ENCODE measurements around the gene MRPL17.
A peak's percentile ranks its signal among the peaks of the same experiment; 100 is the strongest.

MRPL17 gene

GRCh38 chr11:6655020-6655789 is 27.9 kb downstream of the MRPL17 start:
- peaks cover 0 to 13% (median 8%) of the 10 kb centered on the region in 4 experiments for H3K4me1 ChIP-seq (ENCODE audit: control extremely low read depth in 1 of 4, control insufficient read depth in 4 of 4, insufficient read depth in 4 of 4, low read length in 3 of 4)
- H3K27ac ChIP-seq (ENCODE audit: insufficient read depth in 1 of 2, low read depth in 1 of 2, low read length in 2 of 2, poor library complexity in 1 of 2, severe bottlenecking in 2 of 2), result no peak overlapping the region
- no peaks in the 10 kb centered on the region for H3K9me3 ChIP-seq (ENCODE audit: control extremely low read depth in 1 of 5, control insufficient read depth in 4 of 5, insufficient read depth in 2 of 5, low read depth in 1 of 5, low read length in 4 of 5)
- peak in 2 of 3 donors; percentile 42 to 59 for DNase-seq
- POLR2A ChIA-PET, result no interaction called here
- H3K27me3 ChIP-seq (replicated peaks in 2 of 5; ENCODE audit: control insufficient read depth in 4 of 5, insufficient read depth in 5 of 5, low read length in 4 of 5), result peaks cover 0 to 19% (median 8%) of the 10 kb centered on the region in 5 experiments
- CTCF ChIA-PET, result interaction anchor here (1.9 kb wide), 1 partner anchor 37 kb away, joined by 9 read pairs; the partner anchor contains the start of gene TPP1
- peak overlapping the region; percentile 19 to 83 (median 55) for H3K4me3 ChIP-seq (ENCODE audit: control insufficient read depth in 1 of 7, extremely low read depth in 1 of 7, insufficient read depth in 4 of 7, low read depth in 2 of 7, low read length in 6 of 7)
- H3K36me3 ChIP-seq (ENCODE audit: control insufficient read depth in 4 of 4, insufficient read depth in 4 of 4, low read length in 3 of 4), result no peaks in the 10 kb centered on the region
- 4% methylated on average over 42 of the region's 84 CpGs for WGBS (ENCODE audit: insufficient coverage)

GRCh38 chr11:6654281-6655019 is 28.7 kb downstream of the MRPL17 start:
- CTCF ChIA-PET, result interaction anchor here (1.3 to 2.1 kb wide), 3 partner anchors 13 to 36 kb away, joined by 4 to 9 read pairs (median 6); partner anchors contain the start of genes MRPL17 and TPP1
- Histone ChIP-seq H3K36me3 (ENCODE audit: control insufficient read depth in 4 of 4, insufficient read depth in 4 of 4, low read length in 3 of 4) (no peaks in the 10 kb centered on the region), H3K9me3 (ENCODE audit: control extremely low read depth in 1 of 5, control insufficient read depth in 4 of 5, insufficient read depth in 2 of 5, low read depth in 1 of 5, low read length in 4 of 5) (no peaks in the 10 kb centered on the region), H3K4me1 (ENCODE audit: control extremely low read depth in 1 of 4, control insufficient read depth in 4 of 4, insufficient read depth in 4 of 4, low read length in 3 of 4) (peaks cover 0 to 13% (median 8%) of the 10 kb centered on the region in 4 experiments), H3K27me3 (replicated peaks in 2 of 5; ENCODE audit: control insufficient read depth in 4 of 5, insufficient read depth in 5 of 5, low read length in 4 of 5) (peaks cover 0 to 19% (median 8%) of the 10 kb centered on the region in 5 experiments), H3K27ac (ENCODE audit: insufficient read depth in 1 of 2, low read depth in 1 of 2, low read length in 2 of 2, poor library complexity in 1 of 2, severe bottlenecking in 2 of 2) (no peak overlapping the region), H3K4me3 (ENCODE audit: control insufficient read depth in 1 of 7, extremely low read depth in 1 of 7, insufficient read depth in 4 of 7, low read depth in 2 of 7, low read length in 6 of 7) (peak overlapping the region in 5 of 7 experiments; percentile 39 to 83 (median 61))
- POLR2A ChIA-PET, result no interaction called here
- 89% methylated on average over 8 of the region's 9 CpGs for WGBS (ENCODE audit: insufficient coverage)
- no peak for DNase-seq

GRCh38 chr11:6653656-6654055 is 29.5 kb downstream of the MRPL17 start:
- no peaks in the 10 kb centered on the region for H3K36me3 ChIP-seq (ENCODE audit: control insufficient read depth in 4 of 4, insufficient read depth in 4 of 4, low read length in 3 of 4)
- ChIA-PET CTCF (interaction anchor here (1.3 to 2.1 kb wide), 3 partner anchors 14 to 35 kb away, joined by 4 to 9 read pairs (median 6); partner anchors contain the start of genes MRPL17 and TPP1), POLR2A (no interaction called here)
- no peak overlapping the region for H3K27ac ChIP-seq (ENCODE audit: insufficient read depth in 1 of 2, low read depth in 1 of 2, low read length in 2 of 2, poor library complexity in 1 of 2, severe bottlenecking in 2 of 2)
- 100% methylated on average over 2 of the region's 2 CpGs for WGBS (ENCODE audit: insufficient coverage)
- DNase-seq, result no peak
- H3K9me3 ChIP-seq (ENCODE audit: control extremely low read depth in 1 of 5, control insufficient read depth in 4 of 5, insufficient read depth in 2 of 5, low read depth in 1 of 5, low read length in 4 of 5), result no peaks in the 10 kb centered on the region
- peaks cover 0 to 19% (median 8%) of the 10 kb centered on the region in 5 experiments for H3K27me3 ChIP-seq (replicated peaks in 2 of 5; ENCODE audit: control insufficient read depth in 4 of 5, insufficient read depth in 5 of 5, low read length in 4 of 5)
- H3K4me3 ChIP-seq (ENCODE audit: control insufficient read depth in 1 of 7, extremely low read depth in 1 of 7, insufficient read depth in 4 of 7, low read depth in 2 of 7, low read length in 6 of 7), result no peak overlapping the region
- peaks cover 0 to 13% (median 8%) of the 10 kb centered on the region in 4 experiments for H3K4me1 ChIP-seq (ENCODE audit: control extremely low read depth in 1 of 4, control insufficient read depth in 4 of 4, insufficient read depth in 4 of 4, low read length in 3 of 4)

- DNase-seq, result no peak
- Histone ChIP-seq H3K27me3 (replicated peaks in 2 of 5; ENCODE audit: control insufficient read depth in 4 of 5, insufficient read depth in 5 of 5, low read length in 4 of 5) (peaks cover 0 to 19% (median 8%) of the 10 kb centered on the region in 5 experiments), H3K36me3 (ENCODE audit: control insufficient read depth in 4 of 4, insufficient read depth in 4 of 4, low read length in 3 of 4) (no peaks in the 10 kb centered on the region), H3K27ac (ENCODE audit: insufficient read depth in 1 of 2, low read depth in 1 of 2, low read length in 2 of 2, poor library complexity in 1 of 2, severe bottlenecking in 2 of 2) (no peak overlapping the region), H3K4me1 (ENCODE audit: control extremely low read depth in 1 of 4, control insufficient read depth in 4 of 4, insufficient read depth in 4 of 4, low read length in 3 of 4) (peaks cover 0 to 13% (median 10%) of the 10 kb centered on the region in 4 experiments), H3K4me3 (ENCODE audit: control insufficient read depth in 1 of 7, extremely low read depth in 1 of 7, insufficient read depth in 4 of 7, low read depth in 2 of 7, low read length in 6 of 7) (no peak overlapping the region), H3K9me3 (ENCODE audit: control extremely low read depth in 1 of 5, control insufficient read depth in 4 of 5, insufficient read depth in 2 of 5, low read depth in 1 of 5, low read length in 4 of 5) (no peaks in the 10 kb centered on the region)
- CTCF ChIA-PET, result interaction anchor here (1.5 to 2.1 kb wide), 2 partner anchors 15 to 29 kb away, joined by 3 to 6 read pairs; no protein-coding TSS in a partner anchor
- POLR2A ChIA-PET, result no interaction called here
- 100% methylated on average over 1 of the region's 1 CpG for WGBS (ENCODE audit: insufficient coverage)
Measured at GRCh38 chr11:6653097-6653496, 30.0 kb downstream of the MRPL17 start.

GRCh38 chr11:6652182-6652581 is 31.0 kb downstream of the MRPL17 start:
- Histone ChIP-seq H3K4me3 (ENCODE audit: control insufficient read depth in 1 of 7, extremely low read depth in 1 of 7, insufficient read depth in 4 of 7, low read depth in 2 of 7, low read length in 6 of 7) (no peak overlapping the region), H3K27ac (ENCODE audit: insufficient read depth in 1 of 2, low read depth in 1 of 2, low read length in 2 of 2, poor library complexity in 1 of 2, severe bottlenecking in 2 of 2) (no peak overlapping the region), H3K27me3 (replicated peaks in 2 of 5; ENCODE audit: control insufficient read depth in 4 of 5, insufficient read depth in 5 of 5, low read length in 4 of 5) (peaks cover 0 to 18% (median 8%) of the 10 kb centered on the region in 5 experiments), H3K9me3 (ENCODE audit: control extremely low read depth in 1 of 5, control insufficient read depth in 4 of 5, insufficient read depth in 2 of 5, low read depth in 1 of 5, low read length in 4 of 5) (no peaks in the 10 kb centered on the region), H3K4me1 (ENCODE audit: control extremely low read depth in 1 of 4, control insufficient read depth in 4 of 4, insufficient read depth in 4 of 4, low read length in 3 of 4) (peaks cover 2 to 21% (median 18%) of the 10 kb centered on the region in 4 experiments), H3K36me3 (ENCODE audit: control insufficient read depth in 4 of 4, insufficient read depth in 4 of 4, low read length in 3 of 4) (no peaks in the 10 kb centered on the region)
- 61% methylated on average over 3 of the region's 3 CpGs for WGBS (ENCODE audit: insufficient coverage)
- ChIA-PET CTCF (interaction anchor here (0.9 to 2.1 kb wide), 5 partner anchors 11 to 34 kb away, joined by 3 to 6 read pairs (median 5); no protein-coding TSS in a partner anchor), POLR2A (no interaction called here)
- no peak for DNase-seq

- Histone ChIP-seq H3K36me3 (ENCODE audit: control insufficient read depth in 4 of 4, insufficient read depth in 4 of 4, low read length in 3 of 4) (no peaks in the 10 kb centered on the region), H3K4me1 (ENCODE audit: control extremely low read depth in 1 of 4, control insufficient read depth in 4 of 4, insufficient read depth in 4 of 4, low read length in 3 of 4) (peaks cover 2 to 31% (median 27%) of the 10 kb centered on the region in 4 experiments), H3K4me3 (ENCODE audit: control insufficient read depth in 1 of 7, extremely low read depth in 1 of 7, insufficient read depth in 4 of 7, low read depth in 2 of 7, low read length in 6 of 7) (no peak overlapping the region), H3K27me3 (replicated peaks in 2 of 5; ENCODE audit: control insufficient read depth in 4 of 5, insufficient read depth in 5 of 5, low read length in 4 of 5) (peaks cover 0 to 7% (median 4%) of the 10 kb centered on the region in 5 experiments), H3K27ac (ENCODE audit: insufficient read depth in 1 of 2, low read depth in 1 of 2, low read length in 2 of 2, poor library complexity in 1 of 2, severe bottlenecking in 2 of 2) (no peak overlapping the region), H3K9me3 (ENCODE audit: control extremely low read depth in 1 of 5, control insufficient read depth in 4 of 5, insufficient read depth in 2 of 5, low read depth in 1 of 5, low read length in 4 of 5) (no peaks in the 10 kb centered on the region)
- WGBS (ENCODE audit: insufficient coverage), result 94% methylated on average over 5 of the region's 6 CpGs
- CTCF ChIA-PET, result interaction anchor here (1.3 to 2.0 kb wide), 2 partner anchors 10 to 21 kb away, joined by 5 read pairs; no protein-coding TSS in a partner anchor
- no peak for DNase-seq
- POLR2A ChIA-PET, result no interaction called here
Measured at GRCh38 chr11:6650980-6651379, 32.2 kb downstream of the MRPL17 start.
